Gastroesophageal sphincter (tissue), 3 donors: ENCODE data around the gene SFR1.

Source experiments
- EP300 ChIP-seq: sonication (generic); formaldehyde crosslinking; IDR thresholded peaks from one replicate; pipeline ENCODE4 v1.6.1; 2017; ENCODE audit warnings: antibody characterized with exemption, mild to moderate bottlenecking
- POLR2A ChIP-seq, 2 donors: fragments of 450-650 bp; IDR thresholded peaks; one replicate each; pipeline ENCODE4 v1.6.1; 2017; ENCODE audit warnings: antibody characterized with exemption in 2 of 2, mild to moderate bottlenecking in 2 of 2, moderate library complexity in 1 of 2
- POLR2AphosphoS5 ChIP-seq: sonication (generic); formaldehyde crosslinking; IDR thresholded peaks from one replicate; pipeline ENCODE4 v1.6.1; 2017; ENCODE audit warnings: antibody characterized with exemption
- TF ChIP-seq, protein P1 (sequence below), 4 experiments: fragments of 200-600 bp in 2 of 4; fragments of 450-650 bp in 2 of 4; sonication (generic) in 1 of 4; IDR thresholded peaks; one replicate each; pipeline ENCODE4 v1.5.1; 2017 to 2019; ENCODE audit warnings: antibody characterized with exemption in 4 of 4, mild to moderate bottlenecking in 2 of 4, moderate library complexity in 2 of 4

DNA sequence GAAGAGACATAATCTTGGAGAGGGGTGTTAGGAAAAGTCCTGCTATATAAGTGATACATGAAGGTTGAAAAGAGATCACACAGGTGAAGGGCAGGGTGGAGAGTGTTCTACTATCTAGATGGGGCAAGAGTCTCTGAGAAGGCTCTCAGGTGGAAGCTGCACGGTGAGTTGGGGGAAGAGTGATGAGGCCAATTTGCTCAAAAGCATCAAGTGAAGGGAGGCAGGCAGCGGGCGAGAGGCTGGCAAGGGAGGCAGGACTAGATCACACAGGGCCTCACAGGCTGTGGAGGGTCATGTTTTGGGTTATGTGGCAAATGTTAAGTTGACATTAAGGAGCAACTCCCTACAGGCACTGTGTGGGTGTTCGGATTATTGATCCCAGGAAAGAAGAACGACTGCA is 33.7 kb upstream of the SFR1 start:
- TF ChIP-seq, protein P1, sequence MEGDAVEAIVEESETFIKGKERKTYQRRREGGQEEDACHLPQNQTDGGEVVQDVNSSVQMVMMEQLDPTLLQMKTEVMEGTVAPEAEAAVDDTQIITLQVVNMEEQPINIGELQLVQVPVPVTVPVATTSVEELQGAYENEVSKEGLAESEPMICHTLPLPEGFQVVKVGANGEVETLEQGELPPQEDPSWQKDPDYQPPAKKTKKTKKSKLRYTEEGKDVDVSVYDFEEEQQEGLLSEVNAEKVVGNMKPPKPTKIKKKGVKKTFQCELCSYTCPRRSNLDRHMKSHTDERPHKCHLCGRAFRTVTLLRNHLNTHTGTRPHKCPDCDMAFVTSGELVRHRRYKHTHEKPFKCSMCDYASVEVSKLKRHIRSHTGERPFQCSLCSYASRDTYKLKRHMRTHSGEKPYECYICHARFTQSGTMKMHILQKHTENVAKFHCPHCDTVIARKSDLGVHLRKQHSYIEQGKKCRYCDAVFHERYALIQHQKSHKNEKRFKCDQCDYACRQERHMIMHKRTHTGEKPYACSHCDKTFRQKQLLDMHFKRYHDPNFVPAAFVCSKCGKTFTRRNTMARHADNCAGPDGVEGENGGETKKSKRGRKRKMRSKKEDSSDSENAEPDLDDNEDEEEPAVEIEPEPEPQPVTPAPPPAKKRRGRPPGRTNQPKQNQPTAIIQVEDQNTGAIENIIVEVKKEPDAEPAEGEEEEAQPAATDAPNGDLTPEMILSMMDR (IDR thresholded peaks at IDR 0.05): no peak
- TF ChIP-seq EP300 (no peak), POLR2AphosphoS5 (no peak), POLR2A (IDR thresholded peaks at IDR 0.05) (no peak)
